Activated T-cell treated with anti-CD3 and anti-CD28 coated beads for 4 hours (primary cell): ENCODE data around the gene ZMAT5.

Experiments
- DNase-seq: peaks from one replicate; pipeline ENCODE4 v3.0.0-alpha.2; 2020

The ZMAT5 gene

DNA sequence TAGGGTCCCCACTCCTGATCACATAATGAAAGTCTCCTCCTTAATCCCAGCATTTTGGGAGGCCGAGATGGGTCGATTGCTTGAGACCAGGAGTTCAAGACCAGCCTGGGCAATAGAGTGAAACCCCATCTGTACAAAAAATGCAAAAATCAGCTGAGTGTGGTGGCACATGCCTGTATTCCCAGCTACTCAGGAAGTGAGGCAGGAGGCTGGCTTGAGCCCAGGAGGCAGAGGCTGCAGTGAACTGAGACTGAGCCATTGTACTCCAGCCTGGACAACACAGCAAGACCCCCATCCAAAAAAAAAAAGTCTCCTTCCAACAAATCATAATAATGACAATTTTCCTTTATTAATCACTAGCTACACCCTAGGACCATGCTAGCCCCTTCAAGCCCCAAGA lies 15.1 kb downstream of the ZMAT5 start:
- no peak for DNase-seq

DNA sequence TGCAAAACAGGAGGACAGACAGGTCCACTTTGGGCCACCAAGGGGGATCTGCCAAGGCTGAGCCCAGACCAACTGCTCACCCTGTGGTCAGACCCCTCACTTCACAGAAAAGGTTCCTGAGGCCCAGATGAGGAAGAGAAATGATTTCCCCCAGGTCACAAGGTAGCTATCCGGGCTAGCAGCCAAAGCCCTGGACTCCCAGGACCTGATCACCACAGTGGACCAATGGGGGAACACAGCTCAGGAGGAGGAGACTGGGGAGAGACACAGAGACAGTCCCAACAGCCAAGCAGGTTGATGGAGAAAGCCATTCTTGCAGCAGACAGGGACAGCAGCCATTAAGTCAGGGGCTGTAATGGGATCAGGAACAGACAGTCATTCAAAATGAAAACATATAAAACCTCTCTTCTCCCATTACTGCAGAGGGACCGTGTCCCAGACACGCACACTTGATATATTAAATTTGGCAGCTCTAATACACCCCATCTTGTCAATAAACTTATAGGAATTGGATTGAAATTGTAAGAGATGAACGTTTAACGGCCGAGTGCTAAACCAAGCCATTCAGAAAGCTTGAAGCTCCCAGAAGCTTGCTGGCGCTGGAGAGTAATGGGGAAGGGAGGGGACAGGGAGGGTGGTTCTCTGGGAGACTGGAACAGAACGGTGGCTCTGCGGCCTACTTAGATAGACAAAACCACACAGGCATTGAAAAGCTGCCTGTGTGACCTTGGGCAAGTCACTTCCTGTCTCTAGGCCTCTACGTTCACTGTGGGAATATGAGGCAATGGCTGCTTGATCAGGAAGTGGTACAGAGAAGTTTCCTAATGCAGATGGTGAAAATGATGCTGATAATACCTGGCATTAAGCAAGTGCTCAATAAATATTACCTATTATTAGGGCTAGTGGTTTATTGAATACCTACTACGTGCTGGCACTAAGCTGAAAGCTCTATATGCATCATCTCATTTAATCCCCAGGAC lies 16.0 kb downstream of the ZMAT5 start:
- no peak for DNase-seq

DNA sequence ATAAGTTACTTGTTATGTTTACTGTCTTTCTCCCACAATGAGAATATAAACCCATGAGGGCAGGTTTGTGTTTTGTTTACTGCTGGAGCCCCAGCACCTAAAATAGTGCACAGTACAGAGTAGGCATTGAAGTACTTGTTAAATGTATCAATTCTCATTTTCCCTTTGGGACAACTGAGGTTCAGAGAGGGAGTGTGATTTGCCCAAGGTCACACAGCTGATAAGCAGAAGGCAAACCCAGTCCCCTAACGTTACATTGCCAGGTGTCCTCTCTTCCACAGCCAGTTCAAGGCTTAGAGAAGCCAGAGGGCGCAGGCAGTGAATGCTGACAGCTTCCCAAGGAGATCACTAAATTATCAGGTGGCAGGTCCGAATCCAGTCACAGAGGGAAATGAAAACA lies 16.8 kb downstream of the ZMAT5 start:
- DNase-seq = no peak

DNA sequence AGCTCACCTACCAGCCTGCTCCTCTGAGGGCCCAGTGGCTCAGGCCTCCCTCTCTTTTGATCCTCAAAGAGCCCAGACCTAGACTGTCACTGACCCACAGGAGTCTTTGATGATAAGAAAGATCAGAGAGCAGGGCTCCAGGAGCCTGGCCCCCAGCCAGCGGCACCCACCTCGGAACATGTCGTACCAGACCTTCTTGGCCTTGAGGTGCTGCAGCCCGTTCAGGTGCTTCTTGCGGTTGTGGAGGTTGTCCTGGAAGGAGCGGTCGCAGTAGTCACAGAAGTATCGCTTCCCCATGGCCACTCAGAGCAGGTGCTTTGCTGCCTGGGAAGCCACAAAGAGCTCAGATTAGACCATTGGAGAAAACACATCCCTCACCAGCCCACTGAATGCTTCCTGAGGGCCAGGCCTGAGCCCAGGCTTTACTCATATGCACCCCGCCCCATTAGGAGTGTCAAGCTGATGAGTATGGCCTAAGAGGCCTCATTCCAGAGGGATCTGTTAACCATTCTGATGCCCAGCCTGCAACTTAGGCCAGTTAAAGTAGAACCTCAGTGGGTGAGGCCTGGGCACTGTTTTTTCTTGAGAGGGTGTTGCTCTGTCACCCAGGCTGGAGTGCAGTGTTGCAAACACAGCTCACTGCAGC lies 18.4 kb downstream of the ZMAT5 start:
- DNase-seq = no peak

DNA sequence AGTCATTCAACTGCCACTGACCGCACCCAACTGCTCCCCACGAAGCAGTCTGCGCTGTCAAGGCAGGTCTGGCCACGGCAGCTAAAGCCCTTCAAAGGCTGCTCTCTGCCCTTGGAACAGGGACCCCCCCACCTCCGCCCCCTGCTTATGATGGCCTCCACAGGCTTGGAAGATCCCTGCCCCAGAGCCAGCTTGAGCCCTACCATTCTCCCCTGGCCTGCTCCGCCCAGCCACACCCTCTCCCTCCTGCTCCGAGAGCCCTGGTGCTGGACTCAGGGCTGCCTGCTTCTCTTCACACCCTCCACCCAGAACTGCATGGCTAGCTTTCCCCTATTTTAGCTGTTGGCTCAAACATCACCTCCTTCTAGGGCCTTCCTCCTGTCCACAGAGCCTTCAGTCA lies 19.0 kb downstream of the ZMAT5 start:
- DNase-seq = no peak

DNA sequence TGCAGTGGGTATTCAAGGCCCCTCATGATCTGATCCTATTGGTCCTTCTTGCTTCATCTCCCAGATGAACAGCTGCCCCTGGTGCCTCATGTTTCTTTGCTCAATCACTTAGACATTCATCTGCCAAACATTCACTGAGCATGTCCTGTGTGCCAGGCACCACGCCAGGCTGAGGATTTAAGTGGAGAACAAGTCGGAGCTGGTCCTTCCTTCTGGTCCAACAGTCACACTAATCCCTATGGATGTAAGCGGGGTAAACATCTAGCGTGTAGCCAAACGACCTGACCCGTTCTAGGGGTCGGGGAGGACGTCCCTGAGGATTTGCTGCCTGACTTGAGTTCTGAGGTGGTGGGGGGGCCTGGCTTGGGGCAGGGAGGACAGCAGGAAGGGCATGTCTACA lies 21.9 kb downstream of the ZMAT5 start:
- DNase-seq = no peak

DNA sequence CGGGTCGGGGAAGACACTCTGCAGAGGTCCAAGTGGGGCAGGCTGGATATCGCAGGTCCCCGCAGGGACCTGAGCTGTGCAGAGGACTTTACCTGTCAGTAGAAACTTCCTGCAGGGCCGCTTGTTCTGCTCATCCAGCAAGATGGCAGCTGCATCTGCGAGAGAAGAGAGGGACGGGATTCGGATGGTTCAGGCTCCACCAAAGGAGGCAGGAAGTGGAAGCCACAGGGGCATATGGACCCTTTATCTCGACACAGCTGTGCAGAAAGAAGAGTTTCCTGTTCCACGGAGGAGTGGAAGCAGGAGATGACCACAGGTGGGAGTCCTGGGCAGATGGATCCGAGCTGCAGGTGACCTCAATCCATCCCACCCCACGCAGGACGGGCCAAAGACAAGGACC lies 24.5 kb downstream of the ZMAT5 start:
- no peak for DNase-seq

DNA sequence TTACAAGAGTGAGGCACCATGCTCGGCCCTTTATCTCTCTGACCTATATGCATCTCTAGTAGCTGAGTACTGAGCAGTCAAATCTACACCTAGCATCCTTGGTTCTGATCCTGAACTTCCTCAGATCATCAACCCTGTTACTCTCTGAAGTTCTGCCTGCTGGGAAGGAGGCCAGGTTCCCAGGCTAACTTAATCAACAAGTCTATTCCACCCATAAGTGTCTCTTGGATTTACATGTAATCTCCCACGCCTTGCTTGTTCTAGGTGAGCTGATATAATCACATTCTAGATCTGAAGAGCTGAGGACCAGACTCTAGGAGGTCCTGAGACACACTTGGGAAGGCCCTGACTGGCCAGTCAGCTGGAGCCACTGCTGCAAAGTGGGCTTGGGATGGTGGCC lies 24.9 kb downstream of the ZMAT5 start:
- DNase-seq = no peak

DNA sequence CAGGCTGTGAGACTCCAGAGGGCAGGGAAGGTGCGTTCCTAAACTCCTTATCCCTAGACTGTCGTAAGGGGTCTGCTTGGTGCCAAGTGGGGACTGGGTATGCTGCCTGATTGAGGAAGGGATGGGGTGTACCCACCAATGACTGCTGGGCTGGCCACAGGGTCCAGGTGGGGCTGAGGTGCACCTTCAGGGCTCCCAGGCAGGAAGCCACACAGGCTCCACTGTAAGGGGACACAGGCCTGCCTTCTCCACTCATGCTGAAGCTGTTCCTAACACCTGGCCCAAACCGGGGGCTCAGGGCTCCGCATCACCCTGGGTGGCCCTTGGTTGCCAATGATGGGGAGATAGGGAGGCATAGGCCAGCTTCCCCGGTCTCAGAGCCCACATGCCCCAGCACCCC lies 26.6 kb downstream of the ZMAT5 start:
- DNase-seq = no peak

DNA sequence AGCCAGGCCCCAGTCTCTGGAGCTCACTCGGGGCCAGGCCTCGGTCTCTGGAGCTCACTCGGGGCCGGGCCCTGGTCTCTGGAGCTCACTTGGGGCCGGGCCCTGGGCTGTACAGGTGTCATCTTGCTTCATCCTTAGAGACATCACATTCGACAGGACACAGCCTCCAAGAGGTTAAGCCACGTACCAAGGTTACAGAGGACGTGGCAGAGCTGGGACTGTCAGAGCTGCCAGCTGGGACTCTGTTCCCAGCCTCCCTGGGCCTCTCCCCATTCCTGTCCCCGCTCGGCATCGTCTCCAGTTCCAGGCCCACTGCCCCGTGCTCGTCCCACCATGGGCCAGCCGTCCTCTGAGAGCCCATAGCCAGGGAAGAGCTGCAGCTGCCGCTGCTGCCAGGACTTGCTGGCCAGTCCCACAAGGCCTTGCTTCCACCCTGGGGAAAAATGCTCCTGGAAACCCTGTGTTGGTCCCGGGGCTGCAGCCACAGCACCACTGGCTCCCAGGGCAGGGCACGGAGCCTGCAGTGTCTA lies 27.4 kb downstream of the ZMAT5 start:
- DNase-seq = no peak

DNA sequence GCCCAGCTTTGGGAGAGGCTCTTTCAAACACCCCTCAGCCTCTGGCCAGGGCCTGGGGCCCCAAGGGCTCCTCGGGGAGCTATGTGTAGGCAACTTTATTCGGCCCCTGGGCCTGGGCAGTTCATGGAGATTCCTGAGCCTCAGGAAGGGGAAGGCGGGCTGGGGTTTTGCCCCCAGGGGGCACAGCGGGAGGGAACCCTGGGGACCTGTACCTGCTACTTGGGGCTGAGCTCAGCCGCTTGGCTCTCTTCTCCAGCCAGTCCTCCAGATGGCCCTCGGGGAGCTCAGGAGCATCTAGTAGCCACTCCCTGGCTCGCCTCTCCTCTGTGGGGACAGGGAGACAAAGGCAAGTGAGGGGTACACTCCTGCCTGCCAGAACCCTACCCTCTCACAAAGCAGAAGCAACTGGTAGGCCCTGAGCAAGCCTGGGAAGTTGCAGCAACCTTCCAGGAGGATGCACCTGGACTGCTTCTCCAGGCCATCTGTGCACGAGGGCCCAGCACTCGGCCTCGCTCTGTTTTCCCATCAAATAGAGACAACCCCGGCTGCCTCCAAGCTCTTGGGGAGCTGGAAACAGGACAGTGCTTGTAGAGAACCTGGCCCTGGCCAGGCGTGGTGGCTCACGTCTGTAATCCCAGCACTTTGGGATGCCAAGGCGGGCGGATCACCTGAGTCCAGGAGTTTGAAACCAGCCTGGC lies 28.5 kb downstream of the ZMAT5 start:
- no peak for DNase-seq

DNA sequence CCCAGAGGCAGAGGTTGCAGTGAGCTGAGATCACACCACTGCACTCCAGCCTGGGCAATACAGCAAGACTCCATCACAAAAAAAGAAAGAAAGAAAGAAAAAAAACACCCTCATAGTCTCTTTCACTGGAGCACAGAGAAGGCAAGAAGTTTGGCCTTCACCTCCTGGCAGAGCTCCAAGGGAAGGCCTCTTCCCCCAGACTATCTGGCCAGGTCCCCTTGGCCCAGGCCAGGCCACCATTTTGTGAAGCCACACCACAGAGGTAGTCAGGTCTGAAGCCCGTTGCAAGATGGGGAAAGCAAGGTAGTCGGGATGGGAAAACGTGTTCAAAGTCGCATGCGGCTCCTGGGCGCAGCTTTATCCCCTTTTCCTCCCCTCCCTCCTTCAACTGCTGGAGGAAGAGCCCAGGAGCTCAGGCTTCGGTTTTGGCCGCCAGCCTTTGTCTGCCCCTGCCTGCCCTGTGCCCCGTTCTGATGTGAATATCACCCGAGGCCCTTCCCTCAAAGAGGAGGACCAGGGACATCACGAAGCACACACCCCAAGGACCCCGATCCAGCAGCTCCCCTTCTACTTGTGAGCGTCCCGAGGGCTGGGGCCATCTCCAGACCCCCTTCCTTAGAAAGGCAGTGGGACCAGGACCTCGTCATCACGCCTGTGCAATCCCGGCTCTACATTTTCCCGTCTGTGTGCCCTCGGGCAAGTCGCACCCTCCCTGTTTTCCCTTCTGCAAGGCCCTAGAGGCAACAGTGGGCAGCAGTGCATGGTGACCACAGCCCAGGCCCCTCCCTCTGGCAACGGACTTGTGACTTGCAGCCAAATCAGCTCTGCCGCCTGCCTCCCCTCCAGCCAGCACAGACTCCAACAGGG lies 29.3 kb downstream of the ZMAT5 start:
- no peak for DNase-seq

DNA sequence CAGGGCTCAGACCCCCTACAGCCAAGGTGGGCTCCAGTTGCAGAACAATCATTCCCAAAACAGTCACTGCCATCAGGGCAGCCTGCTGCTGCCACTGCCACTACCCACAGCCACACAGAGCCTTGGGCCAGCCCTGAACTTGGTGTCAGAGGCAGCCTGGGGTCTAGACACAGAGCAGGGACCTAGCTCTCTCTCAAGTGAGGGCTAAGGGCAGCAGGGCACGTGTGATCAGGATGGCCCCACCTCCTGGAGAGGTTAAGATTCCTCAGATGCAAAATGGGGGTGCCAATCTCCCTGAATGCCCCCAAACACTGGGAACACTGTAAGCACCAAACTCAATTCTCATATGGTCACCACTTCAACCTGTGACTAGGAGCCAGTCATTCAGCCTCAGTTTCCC lies 31.4 kb downstream of the ZMAT5 start:
- no peak for DNase-seq

DNA sequence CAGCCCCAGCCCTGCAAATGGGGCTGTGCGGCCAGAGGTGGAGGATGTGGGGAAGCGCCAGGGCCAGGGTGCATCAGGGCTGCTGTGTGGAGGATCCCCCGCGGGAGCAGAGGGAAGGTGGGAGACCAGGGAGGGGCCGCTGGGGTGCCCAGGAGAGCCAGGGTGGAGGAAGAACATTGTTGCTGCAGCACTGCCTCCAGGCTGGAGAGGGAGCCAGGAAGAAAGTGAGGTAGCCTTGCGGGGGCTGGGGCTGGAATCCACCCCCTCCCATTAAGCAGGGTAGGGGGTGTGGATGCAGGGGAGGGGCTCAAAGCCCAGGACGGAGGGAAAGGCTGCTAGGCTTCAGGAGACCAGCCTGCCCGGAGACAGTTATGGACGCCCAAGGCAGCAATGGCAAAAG lies 32.0 kb downstream of the ZMAT5 start:
- DNase-seq = no peak

DNA sequence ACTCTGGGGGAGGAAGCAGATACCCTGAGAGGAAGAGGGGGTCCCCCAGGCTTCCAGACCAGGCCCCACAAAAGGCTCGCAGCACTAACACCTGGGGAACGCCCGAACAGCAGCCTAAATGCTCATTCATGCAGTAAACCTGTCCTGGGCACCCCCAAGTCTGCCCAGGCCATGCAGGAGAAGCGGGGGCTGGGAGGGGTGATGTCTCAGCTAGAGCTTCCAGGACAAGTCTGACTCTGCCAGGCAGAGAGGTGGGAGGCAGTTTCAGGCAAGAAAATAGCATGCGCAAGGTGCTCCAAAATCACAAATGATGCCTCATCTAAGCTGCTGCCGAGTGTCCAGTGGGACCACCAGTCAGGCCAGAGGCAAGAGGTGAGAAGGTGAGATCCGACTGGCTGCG lies 32.4 kb downstream of the ZMAT5 start:
- no peak for DNase-seq

DNA sequence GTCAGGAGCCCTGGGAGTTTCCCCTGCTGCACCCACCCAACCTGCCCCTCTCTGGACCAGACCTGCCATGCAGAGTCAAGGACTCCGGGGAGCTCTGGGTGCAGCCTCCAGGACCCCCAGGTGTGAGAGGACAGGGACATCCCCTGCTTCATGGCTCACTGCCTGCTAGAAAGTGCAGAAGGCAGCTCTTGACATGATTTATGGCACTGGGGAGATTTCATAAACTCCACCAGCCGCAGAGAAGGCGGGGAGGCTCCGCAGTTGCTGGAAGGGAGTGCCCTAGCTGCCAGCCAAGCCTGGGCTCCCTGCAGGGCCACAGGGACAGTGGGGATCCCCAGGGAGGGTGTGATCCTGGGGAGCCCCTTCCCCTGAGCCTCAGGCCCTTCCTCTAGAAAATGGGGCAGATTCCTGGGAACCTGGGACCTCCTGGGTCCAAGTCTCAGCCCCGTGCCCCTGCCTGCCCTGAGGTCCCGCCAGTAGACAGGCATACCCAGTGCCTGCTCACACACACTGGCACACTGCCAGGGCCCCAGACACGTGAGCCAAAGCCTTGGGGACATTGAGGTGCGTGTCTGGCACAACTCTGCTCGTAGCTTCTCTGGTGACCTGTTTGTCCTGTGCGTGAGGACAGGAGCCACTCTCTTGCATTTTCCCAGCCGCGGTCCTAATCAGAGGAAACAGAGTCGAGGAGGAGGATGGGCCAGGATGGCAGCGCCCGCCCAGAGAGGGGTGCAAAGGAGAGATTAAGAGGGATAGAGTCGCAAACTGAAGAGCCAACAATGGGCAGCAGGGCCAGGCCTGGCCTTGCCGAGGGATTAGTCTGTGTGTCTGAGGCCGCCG lies 33.2 kb downstream of the ZMAT5 start:
- no peak for DNase-seq

DNA sequence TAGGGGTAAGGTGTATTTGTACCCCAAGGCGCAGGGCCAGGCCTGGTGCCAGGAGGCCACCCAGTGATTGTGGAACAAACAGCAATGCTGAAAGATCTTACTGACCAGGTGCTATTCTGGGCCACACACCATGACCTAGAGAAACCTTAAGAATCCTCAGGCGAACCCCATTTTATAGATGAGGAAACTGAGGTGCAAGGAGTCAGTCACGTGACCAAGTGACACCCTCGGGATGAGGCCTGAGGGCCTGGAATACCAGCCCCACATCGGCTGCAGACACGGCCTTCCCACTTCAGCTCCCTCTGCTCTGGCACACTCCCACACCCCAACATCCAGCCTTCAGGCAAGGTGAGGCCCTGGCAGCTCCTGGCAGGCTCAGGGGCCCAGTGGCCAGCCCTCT lies 33.9 kb downstream of the ZMAT5 start:
- DNase-seq = no peak

DNA sequence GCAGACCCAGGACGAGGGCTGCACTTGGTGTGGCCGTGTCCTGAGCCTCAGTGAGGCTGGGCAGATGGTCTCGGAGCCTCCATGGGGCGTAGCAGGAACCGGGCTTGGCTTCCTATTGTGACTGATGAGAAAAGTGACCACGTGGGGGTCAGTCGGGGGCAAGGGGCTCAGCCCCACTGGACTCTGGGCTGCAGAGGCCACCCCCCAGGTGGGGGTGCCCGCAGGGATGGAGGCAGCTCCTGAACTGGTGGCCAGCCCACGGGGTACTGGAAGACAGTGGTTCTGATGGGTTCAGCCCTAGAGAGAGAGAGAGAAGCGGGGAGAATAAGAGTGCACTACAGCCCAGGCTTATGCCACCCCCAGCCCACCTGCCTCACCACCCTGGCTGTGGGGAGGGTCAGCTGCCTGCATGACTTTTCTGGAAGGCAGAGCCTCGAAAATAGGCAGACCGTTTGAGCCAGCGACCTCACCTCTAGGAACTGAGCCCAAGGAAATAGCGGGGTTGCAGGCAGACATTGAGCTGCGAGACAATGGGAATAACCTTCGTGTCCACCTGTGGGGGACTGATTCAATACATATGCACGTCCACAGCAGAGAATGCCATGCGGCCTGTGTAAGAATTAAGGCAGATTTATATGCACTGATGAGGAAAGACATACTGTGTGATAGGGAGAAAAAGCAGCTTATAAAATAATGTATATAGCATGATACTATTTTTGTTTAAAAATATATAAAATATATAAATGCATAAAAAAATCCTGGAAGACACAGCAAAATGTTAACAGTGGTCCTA lies 35.6 kb downstream of the ZMAT5 start:
- no peak for DNase-seq

DNA sequence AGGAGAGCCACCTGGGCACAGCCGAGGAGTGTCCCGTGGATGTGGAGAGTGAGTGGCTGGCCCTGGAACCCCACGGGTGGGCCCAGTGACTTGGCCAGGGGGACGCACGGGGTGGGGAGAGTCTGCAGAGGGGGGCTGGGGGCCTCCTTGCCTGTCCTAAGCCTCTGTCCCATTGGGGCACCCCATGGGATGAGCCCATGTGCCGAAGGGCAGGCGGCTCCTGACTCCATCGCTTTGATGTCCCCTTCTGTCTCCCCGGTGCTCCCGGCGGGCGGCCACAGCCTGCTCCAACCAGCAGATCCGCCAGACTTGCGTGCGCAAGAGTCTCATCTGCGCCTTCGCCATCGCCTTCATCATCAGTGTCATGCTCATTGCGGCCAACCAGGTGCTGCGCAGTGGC lies 37.6 kb downstream of the ZMAT5 start:
- DNase-seq = no peak

DNA sequence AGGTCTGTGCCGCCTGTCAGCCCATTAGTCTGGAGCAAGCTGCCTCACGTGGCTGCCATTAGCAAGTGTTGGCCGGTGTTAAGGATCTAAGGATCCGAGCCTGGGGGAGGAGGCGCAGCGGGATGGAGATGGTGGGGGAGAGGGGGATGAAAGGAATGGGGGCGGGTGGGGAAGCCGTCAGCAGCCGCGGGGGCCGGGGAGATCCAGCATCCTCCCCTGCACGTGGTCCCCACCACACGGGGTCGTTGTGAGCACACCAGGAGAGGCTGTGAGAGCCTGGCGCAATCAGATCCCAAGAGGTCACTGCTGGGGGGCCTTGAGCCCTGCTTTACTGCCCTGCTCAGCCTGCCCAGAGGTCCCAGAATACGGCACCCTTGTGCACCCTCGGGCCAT lies 39.7 kb downstream of the ZMAT5 start:
- DNase-seq = no peak
